Body of pancreas (tissue), 4 donors: ENCODE measurements around the gene CCDC149. TPM values are rescaled to one million over a fixed set of nuclear protein-coding genes. Genes with fewer than 3 reads are reported as not detected.

ENCODE experiments used
- ATAC-seq: fragments of 150-250 bp; one replicate; pipeline ENCODE4 v1.9.1; 2016
- DNase-seq, 4 donors: peaks; one replicate each; pipeline ENCODE4 v3.0.0-alpha.2; 2019
- H3K27ac ChIP-seq, 4 donors: fragments of 200-600 bp; sonication (generic); 1 replicate in 3 of 4; 2 replicates in 1 of 4; pipeline versions ENCODE4 v1.5.1 to v1.6.1; 2016 to 2019; ENCODE audit warnings: mild to moderate bottlenecking in 1 of 4, mixed read lengths in 1 of 4, moderate library complexity in 1 of 4
- H3K27me3 ChIP-seq, 2 donors: fragments of 200-600 bp; sonication (generic); one replicate each; pipeline ENCODE4 v1.6.0; 2016; ENCODE audit warnings: mild to moderate bottlenecking in 1 of 2
- H3K36me3 ChIP-seq, 2 donors: fragments of 200-600 bp; sonication (generic); replicated peaks in 1 of 2; 2 replicates each; pipeline ENCODE4 v1.5.1; 2016; ENCODE audit warnings: low read depth in 2 of 2; ENCODE audit not compliant: insufficient read depth in 1 of 2
- H3K4me1 ChIP-seq: fragments of 200-600 bp; sonication (generic); one replicate; pipeline ENCODE4 v1.6.0; 2016
- H3K4me3 ChIP-seq, 2 donors: fragments of 200-600 bp; sonication (generic); 1 replicate in 1 of 2; 2 replicates in 1 of 2; pipeline ENCODE4 v1.5.1; 2016 to 2019
- H3K9me3 ChIP-seq, 3 donors: fragments of 200-600 bp; sonication (generic); 1 replicate in 2 of 3; 2 replicates in 1 of 3; pipeline ENCODE4 v1.5.1; 2016
- CTCF ChIP-seq, 7 experiments: fragments of 450-650 bp in 4 of 7; fragments of 200-600 bp in 3 of 7; sonication (generic) in 3 of 7; IDR thresholded peaks; one replicate each; pipeline ENCODE4 v1.5.1; 2016 to 2019; ENCODE audit warnings: antibody characterized with exemption in 7 of 7
- POLR2A ChIP-seq, 3 donors: fragments of 450-650 bp; IDR thresholded peaks; one replicate each; pipeline ENCODE4 v1.6.1; 2016; ENCODE audit warnings: antibody characterized with exemption in 3 of 3, mild to moderate bottlenecking in 2 of 3
- WGBS, 2 donors: methylation state at CpG; one replicate each; pipeline ENCODE4 v1.1.5; 2017; 5-methylcytosine and 5-hydroxymethylcytosine counted together
- intact Hi-C: fragments of 100-400 bp; cut with DNase I; formaldehyde crosslinking; loops from one replicate; pipeline ENCODE4 v1.15.1; 2023
- total RNA-seq, 2 donors: library from RNA; depleted of rRNA; stranded (reverse); fragments of >200 nt; gene quantifications; one replicate each; pipeline ENCODE4 v1.1.0, GENCODE V29; 2016

The CCDC149 gene
- total RNA-seq, 2 donors from 2014 or later: 9.6 to 15.0 TPM

GRCh38 chr4:24876431-24876830 is 36.4 kb downstream of the CCDC149 start:
- no peak for TF ChIP-seq CTCF (IDR thresholded peaks at IDR 0.05)
- TF ChIP-seq POLR2A (IDR thresholded peaks at IDR 0.05): no peak
- H3K9me3 ChIP-seq: no peaks in the 10 kb centered on the region
- ATAC-seq: no peak
- 79 to 97% methylated on average over 6 of the region's 6 CpGs for WGBS, 2 donors
- H3K36me3 ChIP-seq: peaks cover 0 to 9% of the 10 kb centered on the region in 2 donors
- no peak overlapping the region for H3K4me3 ChIP-seq
- H3K27me3 ChIP-seq: no peaks in the 10 kb centered on the region
- intact Hi-C loops: no loop called here
- no peak for DNase-seq
- no peaks in the 10 kb centered on the region for H3K4me1 ChIP-seq
- H3K27ac ChIP-seq: no peak overlapping the region

- Histone ChIP-seq H3K27me3 (no peaks in the 10 kb centered on the region), H3K4me1 (no peaks in the 10 kb centered on the region), H3K36me3 (peaks cover 0 to 9% of the 10 kb centered on the region in 2 donors), H3K27ac (no peak overlapping the region), H3K9me3 (no peaks in the 10 kb centered on the region), H3K4me3 (no peak overlapping the region)
- TF ChIP-seq POLR2A (IDR thresholded peaks at IDR 0.05) (no peak), CTCF (IDR thresholded peaks at IDR 0.05) (no peak)
- intact Hi-C loops: no loop called here
- WGBS, 2 donors: 87 to 89% methylated on average over 2 of the region's 2 CpGs
- DNase-seq (no peak), ATAC-seq (no peak)
Observed at GRCh38 chr4:24872720-24873119, 40.1 kb downstream of the CCDC149 start.

DNA sequence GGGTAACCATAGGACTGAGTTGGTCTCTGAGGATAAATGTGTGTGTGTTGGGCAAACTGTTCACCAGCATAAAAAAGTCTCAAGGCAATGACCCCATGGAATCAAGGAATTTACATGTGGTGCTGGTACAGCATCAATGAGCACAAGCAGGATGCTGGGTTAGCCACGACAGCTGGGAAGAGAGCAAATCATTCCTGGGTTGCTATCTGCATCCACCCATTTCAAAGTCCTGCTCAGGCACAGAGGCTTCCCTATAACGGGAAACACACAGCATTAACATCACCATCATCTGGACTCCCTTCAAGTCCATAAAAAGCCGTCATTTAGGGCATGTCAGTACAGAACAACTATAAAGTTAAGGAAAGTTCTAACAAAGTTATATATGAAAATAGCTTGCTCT is 41.6 kb downstream of the CCDC149 start:
- 90 to 96% methylated on average over 3 of the region's 3 CpGs for WGBS, 2 donors

DNA sequence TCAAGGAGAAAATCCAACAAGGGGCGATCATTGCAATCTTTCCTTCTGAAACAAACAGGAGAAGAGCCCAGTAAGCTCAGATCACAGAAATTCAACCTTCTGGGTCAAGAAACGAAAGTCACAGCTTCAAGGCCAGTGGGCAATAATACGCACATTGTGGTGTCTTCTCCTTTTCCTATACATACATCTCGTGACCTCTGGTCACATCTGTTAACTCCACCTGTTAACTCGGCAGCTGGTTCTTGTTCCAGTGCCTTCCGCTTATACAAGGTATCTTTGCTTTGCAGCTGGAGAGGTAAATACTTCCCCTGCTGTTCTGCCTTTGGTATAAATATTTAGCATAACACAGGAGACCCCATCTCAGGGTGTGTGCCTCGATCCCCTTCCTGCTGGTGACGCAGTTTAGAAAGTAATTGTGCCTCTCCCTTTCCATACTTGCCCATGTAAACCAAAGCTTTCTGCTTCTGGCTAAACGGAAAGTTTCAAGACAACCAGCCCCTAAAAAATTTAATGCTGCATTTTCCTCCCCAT is 45.0 kb downstream of the CCDC149 start:
- 86 to 95% methylated on average over 9 of the region's 9 CpGs for WGBS, 2 donors
- no peak for DNase-seq

More for the DNA sequence above, 41.6 kb downstream of the CCDC149 start:
- TF ChIP-seq CTCF (IDR thresholded peaks at IDR 0.05) (no peak), POLR2A (IDR thresholded peaks at IDR 0.05) (no peak)
- H3K27me3 ChIP-seq: no peaks in the 10 kb centered on the region
- intact Hi-C loops: no loop called here
- no peaks in the 10 kb centered on the region for H3K4me1 ChIP-seq
- no peaks in the 10 kb centered on the region for H3K9me3 ChIP-seq
- no peak for ATAC-seq
- no peak overlapping the region for H3K4me3 ChIP-seq
- H3K36me3 ChIP-seq: peaks cover 0 to 9% of the 10 kb centered on the region in 2 donors
- no peak for DNase-seq
- H3K27ac ChIP-seq: no peak overlapping the region

More for the DNA sequence above, 45.0 kb downstream of the CCDC149 start:
- peaks cover 0 to under 1% of the 10 kb centered on the region in 2 donors for H3K36me3 ChIP-seq
- H3K4me3 ChIP-seq: no peak overlapping the region
- no peak overlapping the region for H3K27ac ChIP-seq
- intact Hi-C loops: no loop called here
- H3K4me1 ChIP-seq: no peaks in the 10 kb centered on the region
- no peak for ATAC-seq
- no peaks in the 10 kb centered on the region for H3K27me3 ChIP-seq
- TF ChIP-seq CTCF (IDR thresholded peaks at IDR 0.05) (no peak), POLR2A (IDR thresholded peaks at IDR 0.05) (no peak)
- peaks cover 0 to 10% (median 0%) of the 10 kb centered on the region in 3 donors for H3K9me3 ChIP-seq
